Endothelial cell (in vitro differentiated cells): Measurements from ENCODE around the gene SERPINH1. TPM values are rescaled to one million over a fixed set of nuclear protein-coding genes. Genes with fewer than 3 reads are reported as not detected.

Source experiments
- DNase-seq: peaks from one replicate; pipeline ENCODE4 v3.0.0; 2021; ENCODE audit warnings: low spot score
- H3K27ac Mint-ChIP-seq: one replicate; pipeline ENCODE4 v1.8.0; 2021; ENCODE audit warnings: mixed read lengths, inconsistent platforms; ENCODE audit not compliant: unreplicated experiment
- H3K27me3 Mint-ChIP-seq: one replicate; pipeline ENCODE4 v1.8.0; 2021; ENCODE audit warnings: mild to moderate bottlenecking, moderate library complexity, mixed read lengths, inconsistent platforms; ENCODE audit not compliant: unreplicated experiment
- H3K36me3 Mint-ChIP-seq: one replicate; pipeline ENCODE4 v1.8.0; 2021; ENCODE audit warnings: mild to moderate bottlenecking, low read depth, mixed read lengths, inconsistent platforms; ENCODE audit not compliant: unreplicated experiment
- H3K4me1 Mint-ChIP-seq: one replicate; pipeline ENCODE4 v1.8.0; 2021; ENCODE audit warnings: mild to moderate bottlenecking, mixed read lengths, inconsistent platforms; ENCODE audit not compliant: unreplicated experiment
- H3K4me3 Mint-ChIP-seq: one replicate; pipeline ENCODE4 v1.8.0; 2021; ENCODE audit warnings: mild to moderate bottlenecking, mixed read lengths, inconsistent platforms; ENCODE audit not compliant: unreplicated experiment
- H3K9me3 Mint-ChIP-seq: one replicate; pipeline ENCODE4 v1.8.0; 2021; ENCODE audit warnings: mixed read lengths, inconsistent platforms; ENCODE audit not compliant: unreplicated experiment
- total RNA-seq: library from RNA; stranded (reverse); fragmentation: NEBNext Ultra II Directional; extraction: Animal tissue kit (Norgen Biotek cat#: 25700); gene quantifications from one replicate; pipeline ENCODE4 v1.2.1, GENCODE V29; 2021; ENCODE audit not compliant: unreplicated experiment
- TF ChIP-seq, protein P1 (sequence below): fragments of 200-600 bp; sonication (generic); IDR thresholded peaks from one replicate; pipeline ENCODE4 v1.5.0; 2021; ENCODE audit warnings: antibody characterized with exemption; ENCODE audit not compliant: unreplicated experiment

SERPINH1 gene
- total RNA-seq, 1 donor from 2014 or later = 449 TPM

DNA sequence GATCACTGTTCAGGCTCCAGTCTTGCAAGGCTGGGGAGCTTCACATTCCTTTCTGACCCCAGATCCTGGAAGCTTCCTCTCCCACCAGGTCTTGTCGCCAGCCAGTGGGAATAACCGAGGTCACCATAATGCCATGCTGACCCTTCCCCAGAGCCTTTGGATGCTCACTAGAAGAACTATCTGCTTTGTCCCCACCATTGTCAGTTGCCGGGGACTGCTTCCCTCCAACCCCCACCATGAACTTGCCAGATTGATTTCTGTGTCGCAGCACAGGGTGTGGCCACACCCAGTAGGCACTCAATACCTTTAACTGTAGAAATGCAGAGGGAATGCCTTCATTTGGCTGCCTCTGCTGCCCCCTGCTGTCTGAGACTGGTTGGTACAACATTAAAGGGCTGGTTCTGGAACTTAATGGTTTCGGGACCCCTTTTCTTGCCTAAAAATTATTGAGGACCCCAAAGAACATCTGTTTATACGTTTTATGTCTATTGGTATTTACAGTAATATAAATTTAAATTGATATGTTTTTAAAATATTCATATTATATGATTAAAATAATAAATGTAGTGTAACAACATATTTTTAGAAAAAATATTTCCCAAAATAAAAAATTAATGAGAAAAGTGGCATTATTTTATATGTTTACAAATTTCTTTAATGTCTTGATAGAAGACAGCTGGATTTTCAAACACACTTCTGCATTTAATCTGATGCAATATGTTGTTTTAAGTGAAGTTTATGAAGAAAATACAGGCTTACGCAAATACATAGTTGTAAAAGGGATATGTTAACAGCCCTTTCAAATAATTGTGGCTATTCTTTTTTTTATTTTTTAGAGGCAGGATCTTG is 29.6 kb upstream of the SERPINH1 start:
- no peak overlapping the region for H3K27ac Mint-ChIP-seq
- H3K4me3 Mint-ChIP-seq = peak overlapping the region; percentile 49

DNA sequence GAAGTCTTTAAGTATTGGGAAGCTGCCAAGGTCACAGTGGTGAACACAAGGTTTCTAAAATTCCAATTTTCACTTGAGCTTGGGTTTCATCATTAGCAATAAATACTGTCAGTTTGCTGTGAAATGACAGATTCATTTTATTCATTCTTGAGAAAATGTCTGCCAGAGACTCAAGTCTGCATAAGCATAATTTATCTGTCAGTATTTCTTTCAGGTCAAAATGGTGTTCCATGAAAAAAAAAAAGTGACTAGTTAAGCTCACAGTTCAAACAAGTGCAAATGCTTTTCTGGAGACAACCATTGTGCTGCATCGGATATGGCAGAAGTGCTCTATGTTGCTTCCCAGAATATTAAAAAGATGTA is 28.2 kb upstream of the SERPINH1 start:
- no peaks in the 10 kb centered on the region for H3K27me3 Mint-ChIP-seq
- TF ChIP-seq, protein P1, sequence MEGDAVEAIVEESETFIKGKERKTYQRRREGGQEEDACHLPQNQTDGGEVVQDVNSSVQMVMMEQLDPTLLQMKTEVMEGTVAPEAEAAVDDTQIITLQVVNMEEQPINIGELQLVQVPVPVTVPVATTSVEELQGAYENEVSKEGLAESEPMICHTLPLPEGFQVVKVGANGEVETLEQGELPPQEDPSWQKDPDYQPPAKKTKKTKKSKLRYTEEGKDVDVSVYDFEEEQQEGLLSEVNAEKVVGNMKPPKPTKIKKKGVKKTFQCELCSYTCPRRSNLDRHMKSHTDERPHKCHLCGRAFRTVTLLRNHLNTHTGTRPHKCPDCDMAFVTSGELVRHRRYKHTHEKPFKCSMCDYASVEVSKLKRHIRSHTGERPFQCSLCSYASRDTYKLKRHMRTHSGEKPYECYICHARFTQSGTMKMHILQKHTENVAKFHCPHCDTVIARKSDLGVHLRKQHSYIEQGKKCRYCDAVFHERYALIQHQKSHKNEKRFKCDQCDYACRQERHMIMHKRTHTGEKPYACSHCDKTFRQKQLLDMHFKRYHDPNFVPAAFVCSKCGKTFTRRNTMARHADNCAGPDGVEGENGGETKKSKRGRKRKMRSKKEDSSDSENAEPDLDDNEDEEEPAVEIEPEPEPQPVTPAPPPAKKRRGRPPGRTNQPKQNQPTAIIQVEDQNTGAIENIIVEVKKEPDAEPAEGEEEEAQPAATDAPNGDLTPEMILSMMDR = no peak
- no peak for DNase-seq
- peaks cover 3% of the 10 kb centered on the region for H3K36me3 Mint-ChIP-seq
- no peaks in the 10 kb centered on the region for H3K9me3 Mint-ChIP-seq
- H3K27ac Mint-ChIP-seq = no peak overlapping the region
- H3K4me3 Mint-ChIP-seq = no peak overlapping the region
- H3K4me1 Mint-ChIP-seq = peaks cover 66% of the 10 kb centered on the region

More for the DNA sequence above, 29.6 kb upstream of the SERPINH1 start:
- TF ChIP-seq, protein P1 = peak; percentile 95
- H3K27me3 Mint-ChIP-seq = no peaks in the 10 kb centered on the region
- H3K36me3 Mint-ChIP-seq = peaks cover 12% of the 10 kb centered on the region
- no peaks in the 10 kb centered on the region for H3K9me3 Mint-ChIP-seq
- peak; percentile 79 for DNase-seq
- H3K4me1 Mint-ChIP-seq = peaks cover 66% of the 10 kb centered on the region

DNA sequence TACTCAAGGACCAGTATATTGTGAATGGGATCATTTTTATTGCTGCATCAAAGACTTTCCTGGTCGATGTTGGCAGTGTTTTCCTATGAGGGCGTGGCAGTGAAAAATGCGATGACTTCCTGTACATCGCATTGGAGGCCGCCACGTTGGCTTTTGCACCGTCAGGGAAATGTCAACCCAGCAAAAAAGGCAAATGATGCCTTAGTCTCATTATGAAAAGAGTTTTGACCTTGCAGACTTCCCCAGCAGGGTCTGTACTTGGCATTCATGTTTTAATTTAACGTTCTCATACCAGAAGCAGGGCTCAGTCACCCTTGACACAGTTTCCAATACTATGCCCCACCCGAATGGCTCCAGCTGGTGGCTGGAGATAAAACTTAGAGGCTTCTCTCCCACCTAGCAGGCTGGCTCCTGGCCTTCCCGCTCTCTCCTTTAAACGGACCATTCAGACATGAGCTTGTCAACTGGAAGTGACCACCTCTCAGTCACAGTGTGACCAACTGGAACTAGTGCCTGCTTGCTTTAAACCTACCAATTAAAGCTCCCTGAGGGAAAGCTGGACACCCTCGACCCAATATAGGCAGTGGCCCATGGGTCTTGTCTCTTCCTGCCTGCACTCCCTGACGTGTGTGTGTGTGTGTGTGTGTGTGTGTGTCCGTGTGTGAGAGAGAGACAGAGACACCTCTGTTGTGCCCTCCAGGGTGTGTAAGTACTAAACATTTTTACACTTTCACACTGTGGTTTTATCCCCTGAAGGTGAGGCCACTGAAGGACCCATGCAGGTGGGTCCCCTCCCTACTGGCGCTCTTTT is 27.6 kb upstream of the SERPINH1 start:
- Mint-ChIP-seq H3K27me3 (peaks cover 3% of the 10 kb centered on the region), H3K36me3 (no peaks in the 10 kb centered on the region), H3K9me3 (no peaks in the 10 kb centered on the region), H3K4me1 (peaks cover 68% of the 10 kb centered on the region), H3K4me3 (no peak overlapping the region), H3K27ac (peak overlapping the region; percentile 19)
- TF ChIP-seq, protein P1 = no peak
- no peak for DNase-seq

DNA sequence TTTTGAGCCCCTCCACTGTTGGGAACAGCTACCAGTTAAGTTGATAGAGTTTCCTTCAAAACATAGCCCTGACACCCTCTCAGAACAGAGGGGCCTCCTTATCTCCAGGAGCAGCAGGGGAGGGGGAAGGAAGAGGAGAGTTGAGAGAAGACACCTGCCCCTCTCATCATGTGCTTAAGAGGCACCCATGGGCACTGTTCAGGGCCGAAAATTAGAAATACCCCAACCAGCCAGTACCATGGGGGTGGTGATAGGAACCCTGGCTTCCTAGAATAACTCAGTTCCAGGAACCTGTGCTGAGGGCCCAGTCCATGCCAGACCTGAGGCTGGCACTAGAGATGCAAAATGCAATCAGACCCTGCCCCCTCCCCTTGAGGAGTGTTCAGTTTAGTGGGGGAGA is 27.0 kb upstream of the SERPINH1 start:
- TF ChIP-seq, protein P1 = no peak
- peaks cover 5% of the 10 kb centered on the region for H3K27me3 Mint-ChIP-seq
- no peaks in the 10 kb centered on the region for H3K9me3 Mint-ChIP-seq
- H3K36me3 Mint-ChIP-seq = no peaks in the 10 kb centered on the region
- H3K4me1 Mint-ChIP-seq = peaks cover 69% of the 10 kb centered on the region
- H3K27ac Mint-ChIP-seq = peak overlapping the region; percentile 19
- DNase-seq = no peak
- H3K4me3 Mint-ChIP-seq = no peak overlapping the region
